Measurements from ENCODE around the gene FAM186B.
"Not testable (repeated sequence)": the region's sequence is repeated elsewhere in the genome, so short reads cannot be mapped to it uniquely, and the experiment has no call there.

Gene FAM186B

DNA sequence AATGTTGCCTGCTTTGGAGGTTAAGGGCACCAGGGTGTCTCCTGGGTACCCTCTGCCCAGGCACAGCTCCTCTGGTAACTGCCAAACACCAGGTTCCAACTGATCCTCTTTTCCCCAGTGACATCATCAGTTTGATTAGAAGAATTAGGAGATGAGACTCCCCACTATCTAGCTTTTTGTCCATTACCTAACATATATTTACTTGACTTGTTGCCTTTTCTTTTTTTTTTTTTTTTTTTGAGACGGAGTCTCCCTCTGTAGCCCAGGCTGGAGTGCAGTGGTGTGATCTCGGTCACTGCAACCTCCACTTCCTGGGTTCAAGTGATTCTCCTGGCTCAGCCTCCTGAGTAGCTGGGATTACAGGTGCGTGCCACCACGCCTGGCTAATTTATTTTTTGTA is at the start of gene FAM186B:
TSS of gene FAM186B (minus strand) at position 101 of the 400 bp plus-strand sequence. CDS start 162 bp downstream, outside the sequence.
- DNase-seq, result not testable (repeated sequence)

GRCh38 chr12:49654715-49655114 is 49.3 kb upstream of the FAM186B start:
- no peak for DNase-seq

DNA sequence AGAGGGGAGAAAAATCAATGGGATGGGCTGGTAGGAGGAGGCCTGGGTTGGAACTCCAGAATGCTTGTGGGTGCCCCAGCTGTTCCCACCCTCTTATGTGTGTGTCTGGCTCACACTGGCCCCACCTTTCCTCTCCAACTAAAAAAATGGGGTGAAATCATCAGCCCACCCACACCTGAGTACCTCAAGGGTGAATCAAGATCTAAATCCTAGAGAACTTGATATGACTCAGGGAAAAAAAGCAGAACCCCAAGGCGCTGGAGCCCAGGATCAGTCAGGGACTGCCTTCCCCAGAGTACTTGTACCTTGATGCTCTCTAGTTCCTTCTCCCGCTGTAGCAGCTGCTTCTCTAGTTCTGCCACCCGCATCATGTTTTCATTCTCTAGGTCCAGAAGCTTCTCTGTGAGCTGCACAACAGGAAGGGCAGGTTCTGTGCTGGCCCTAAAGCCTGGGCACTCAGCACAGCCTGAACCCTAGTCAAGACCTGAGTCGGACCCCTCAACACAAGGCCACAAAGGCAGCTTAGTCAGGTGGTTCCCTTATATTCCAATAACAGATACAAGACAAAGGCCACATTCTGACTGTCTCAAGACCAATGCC is 47.6 kb upstream of the FAM186B start:
- DNase-seq, result no peak

DNA sequence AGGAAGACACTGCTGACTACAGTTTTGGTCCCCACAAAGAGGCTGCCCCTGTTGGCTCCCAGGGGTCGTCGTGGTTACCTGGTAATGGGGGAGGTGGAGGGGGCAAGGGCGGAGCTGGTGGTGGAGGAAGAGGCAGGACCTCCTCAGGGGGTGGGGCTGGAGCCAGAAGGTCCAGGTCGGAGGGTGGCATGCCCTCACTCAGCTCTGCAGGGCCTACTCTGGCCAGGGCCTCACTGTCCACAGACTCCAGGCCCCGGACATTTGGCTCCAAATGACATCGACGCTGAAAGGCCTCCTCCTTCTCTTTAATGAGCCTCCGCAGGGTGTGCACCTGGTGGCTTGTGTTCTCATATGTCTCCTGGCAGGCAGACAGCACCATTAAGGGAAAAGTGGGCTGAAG is 46.4 kb upstream of the FAM186B start:
- peak; percentile 38 for DNase-seq

GRCh38 chr12:49649892-49650291 is 44.5 kb upstream of the FAM186B start:
- no peak for DNase-seq

DNA sequence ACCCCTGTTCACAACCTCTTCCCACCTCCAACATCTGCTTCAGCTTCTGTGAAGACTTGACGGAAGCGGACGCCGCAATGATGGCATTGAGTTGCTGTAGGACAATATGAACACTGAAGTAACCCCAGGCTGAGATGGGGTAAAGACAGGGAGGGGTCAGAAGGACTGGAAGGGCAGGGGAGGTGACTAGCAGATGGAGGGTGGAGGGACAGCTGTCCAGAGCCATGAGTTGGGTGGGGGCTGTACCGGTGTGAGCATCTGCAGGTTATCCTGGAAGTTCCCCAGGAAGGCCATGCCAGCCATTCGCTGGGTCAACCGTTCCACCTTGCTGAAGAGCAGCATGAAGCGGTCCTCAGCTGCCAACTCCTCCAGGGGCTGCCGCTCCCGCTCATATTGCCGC is 44.0 kb upstream of the FAM186B start:
- no peak for DNase-seq

- DNase-seq, result no peak
These were observed 43.2 kb upstream of the FAM186B start for GRCh38 chr12:49648712-49649003.

GRCh38 chr12:49647827-49648711 is 42.6 kb upstream of the FAM186B start:
- DNase-seq, result no peak

- no peak for DNase-seq
These were observed 41.6 kb upstream of the FAM186B start for GRCh38 chr12:49646871-49647654.

DNA sequence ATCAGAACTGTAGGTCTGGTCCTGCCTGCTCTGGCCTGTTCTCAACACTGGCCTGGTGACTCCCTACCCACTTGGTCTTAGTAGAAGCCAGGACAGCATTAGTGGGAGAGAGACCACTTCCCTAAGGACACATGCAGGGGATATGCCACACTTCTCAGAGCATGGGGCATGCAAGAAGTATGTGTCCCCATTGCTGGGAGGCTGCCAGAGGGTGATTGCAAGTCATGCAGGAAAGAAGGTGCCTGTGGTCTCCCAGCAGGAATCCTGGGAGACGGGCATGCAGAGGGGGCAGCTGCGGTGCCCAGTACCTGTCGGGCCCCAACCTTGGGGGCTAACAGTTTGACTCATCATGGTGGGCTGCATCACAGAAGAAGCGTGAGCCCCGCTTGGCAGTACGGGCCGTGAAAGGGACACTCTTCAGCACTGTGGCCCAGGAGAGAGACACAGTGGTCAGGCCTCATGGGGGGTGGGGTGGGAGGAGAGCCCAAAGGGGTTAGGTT is 40.9 kb upstream of the FAM186B start:
- DNase-seq, result no peak

GRCh38 chr12:49645146-49646039 is 40.0 kb upstream of the FAM186B start:
- no peak for DNase-seq

- DNase-seq, result peak; percentile 66
These were observed 39.2 kb upstream of the FAM186B start for GRCh38 chr12:49644620-49644994.

- DNase-seq, result no peak
These were observed 38.7 kb upstream of the FAM186B start for GRCh38 chr12:49643961-49644619.

- DNase-seq, result no peak
These were observed 37.7 kb upstream of the FAM186B start for GRCh38 chr12:49643135-49643534.

DNA sequence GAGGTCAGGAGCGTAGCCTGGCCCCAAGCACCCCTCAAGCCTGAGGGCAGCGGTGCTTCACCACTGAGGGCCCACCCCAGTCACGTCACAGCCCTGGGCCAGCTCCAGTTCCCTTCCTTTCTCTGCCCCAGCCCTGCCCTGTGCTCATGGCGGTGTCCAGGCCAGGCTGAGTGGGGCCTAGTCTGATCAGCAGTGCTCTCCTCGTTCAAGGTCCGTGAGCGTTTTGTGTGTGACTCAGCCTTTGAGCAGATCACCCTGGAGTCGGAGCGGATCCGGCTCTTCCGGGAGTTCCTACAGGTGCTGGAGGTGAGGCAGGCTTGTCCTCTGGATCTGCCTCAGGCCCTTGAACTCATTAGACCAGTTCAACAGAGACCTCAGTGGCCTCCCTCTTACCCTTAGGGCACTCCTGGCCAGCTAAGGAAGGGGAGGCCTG is 36.9 kb upstream of the FAM186B start:
- DNase-seq, result no peak

GRCh38 chr12:49641748-49642369 is 36.4 kb upstream of the FAM186B start:
- DNase-seq, result no peak

DNA sequence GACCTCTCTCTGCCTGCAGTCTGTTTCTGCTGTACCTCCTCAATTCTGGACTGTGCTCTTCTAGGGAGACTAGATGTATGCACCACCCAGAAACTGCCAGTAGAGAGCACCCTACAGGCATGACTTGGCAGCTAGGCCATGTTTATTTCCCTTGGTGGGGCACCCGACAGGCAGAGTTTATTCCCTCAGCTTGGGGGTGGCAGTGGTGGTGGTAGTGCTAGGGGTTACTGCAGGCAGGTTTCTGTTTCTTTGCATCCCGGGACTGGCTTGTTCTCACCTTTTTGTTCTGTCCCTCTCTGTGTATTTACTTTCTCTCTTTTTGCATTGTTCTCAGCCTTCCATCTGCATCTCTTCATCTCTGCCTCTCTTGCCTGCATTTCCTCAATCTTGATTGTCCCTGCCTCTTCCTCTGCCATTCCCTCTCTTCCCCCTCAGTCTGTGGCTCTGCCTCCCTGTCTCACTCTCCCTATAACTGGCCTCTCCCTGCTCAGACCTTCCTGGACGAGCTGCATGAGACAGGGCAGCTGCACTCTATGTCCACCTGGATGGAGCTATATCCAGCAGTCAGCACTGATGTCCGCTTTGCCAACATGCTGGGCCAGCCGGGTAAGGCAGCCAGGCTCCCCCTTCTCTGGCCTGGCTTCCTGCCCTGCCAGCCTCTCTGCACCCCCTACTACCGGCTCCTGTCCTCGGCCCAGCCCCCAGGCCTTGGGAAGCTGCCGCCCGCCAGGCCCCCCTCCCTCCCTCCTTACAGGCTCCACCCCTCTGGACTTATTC is 31.7 kb upstream of the FAM186B start:
- no peak for DNase-seq

GRCh38 chr12:49636574-49636973 is 31.1 kb upstream of the FAM186B start:
- DNase-seq, result no peak

GRCh38 chr12:49635656-49636055 is 30.2 kb upstream of the FAM186B start:
- no peak for DNase-seq

DNA sequence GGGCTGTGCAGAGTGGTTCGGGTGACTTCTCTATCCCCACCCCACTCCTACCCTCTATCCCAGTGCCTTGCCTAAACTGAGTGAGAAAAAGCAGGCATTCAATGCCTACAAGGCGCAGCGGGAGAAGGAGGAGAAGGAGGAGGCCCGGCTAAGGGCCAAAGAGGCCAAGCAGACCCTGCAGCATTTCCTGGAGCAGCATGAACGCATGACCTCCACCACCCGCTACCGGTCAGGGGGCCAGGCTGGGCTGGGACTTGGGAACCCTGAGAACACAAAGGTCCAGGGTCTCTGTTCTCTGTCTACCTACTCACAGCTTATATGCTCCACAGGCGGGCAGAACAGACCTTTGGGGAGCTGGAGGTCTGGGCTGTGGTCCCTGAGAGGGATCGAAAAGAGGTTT is 29.6 kb upstream of the FAM186B start:
- DNase-seq, result no peak
